Measurements from ENCODE around the gene ABLIM2. TPM values are rescaled to one million over a fixed set of nuclear protein-coding genes. Genes with fewer than 3 reads are reported as not detected.

The ABLIM2 gene
- total and polyA plus RNA-seq, 4 experiments from 2014 or later: 0.44 to 7.9 (median 3.8) TPM

DNA sequence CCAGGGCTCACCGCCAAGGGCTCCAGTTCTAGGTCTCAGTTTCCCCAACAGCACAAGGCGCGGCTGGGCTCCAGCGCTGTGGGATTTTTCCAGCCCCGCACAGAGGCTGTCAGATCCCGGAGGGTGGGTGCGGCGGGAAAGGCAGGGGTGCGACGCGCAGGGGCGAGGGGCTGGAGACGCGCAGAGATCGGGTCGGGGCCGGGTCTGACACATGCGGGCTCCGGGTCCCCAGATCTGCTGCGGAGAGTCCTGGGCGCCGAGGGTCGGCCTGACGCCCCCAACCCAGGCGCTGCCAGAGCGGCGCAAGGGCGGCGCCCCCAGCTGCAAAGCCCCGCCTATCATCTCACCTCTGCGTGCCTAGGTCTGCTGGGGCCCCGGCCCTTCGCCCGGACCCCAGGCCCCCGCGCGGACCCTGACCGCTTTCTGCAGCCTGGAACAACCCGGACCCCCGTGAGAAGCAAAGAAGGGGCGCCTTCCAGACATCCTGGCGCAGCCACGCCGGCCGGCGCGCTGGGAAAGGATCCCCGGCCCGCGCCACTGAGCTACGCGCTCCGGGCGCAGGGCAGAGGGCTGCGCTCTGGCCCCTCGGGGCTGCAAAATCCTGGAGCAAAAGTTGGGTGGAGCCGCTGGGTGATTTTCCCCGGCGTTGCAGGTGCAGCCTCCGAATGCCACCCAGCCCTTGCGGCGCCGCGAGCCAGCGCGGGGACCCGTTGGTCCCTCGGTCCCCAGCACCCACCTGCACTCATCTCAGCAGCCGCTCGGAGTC, 486 bp downstream of the ABLIM2 start:
- Mint-ChIP-seq H3K27me3 (peaks cover 1 to 6% of the 10 kb centered on the region in 2 donors), H3K27ac (no peak overlapping the region), H3K4me3 (peak overlapping the region; percentile 61 to 94 (median 74)), H3K9me3 (peaks cover 0 to 3% (median 0%) of the 10 kb centered on the region in 8 donors), H3K4me1 (peaks cover 11 to 29% (median 19%) of the 10 kb centered on the region in 4 donors), H3K36me3 (peaks cover 0 to 4% of the 10 kb centered on the region in 2 donors)
- ChIA-PET CTCF (ENCODE audit: partially characterized antibody) (interaction anchor here (1.8 kb wide), 1 partner anchor 19 kb away, joined by 5 read pairs; no protein-coding TSS in a partner anchor), POLR2A (ENCODE audit: partially characterized antibody) (interaction anchor here (0.5 to 3.0 kb wide), 8 partner anchors 14 to 994 kb away, joined by 3 to 25 read pairs (median 4); partner anchors contain the start of genes ACOX3, SH3TC1 and TRMT44)
- Histone ChIP-seq H3K27ac (ENCODE audit: low read depth, low read length) (peak overlapping the region; percentile 41), H3K4me1 (ENCODE audit: insufficient read depth, low read length) (peaks cover 15% of the 10 kb centered on the region), H3K27me3 (ENCODE audit: insufficient read depth, low read length) (peaks cover 5% of the 10 kb centered on the region), H3K36me3 (ENCODE audit: insufficient read depth, low read length) (no peaks in the 10 kb centered on the region), H3K4me3 (ENCODE audit: low read length in 2 of 2) (peak overlapping the region; percentile 23 to 83), H3K9me3 (ENCODE audit: control insufficient read depth in 1 of 2, low read length in 2 of 2) (no peaks in the 10 kb centered on the region)
- intact Hi-C loops (cut with micrococcal nuclease): loop anchor here (2.0 to 10.0 kb wide), 7 partner anchors 43 to 994 kb away; partner anchors contain the start of genes ACOX3, AFAP1 and TRMT44
- no peak for DNase-seq

DNA sequence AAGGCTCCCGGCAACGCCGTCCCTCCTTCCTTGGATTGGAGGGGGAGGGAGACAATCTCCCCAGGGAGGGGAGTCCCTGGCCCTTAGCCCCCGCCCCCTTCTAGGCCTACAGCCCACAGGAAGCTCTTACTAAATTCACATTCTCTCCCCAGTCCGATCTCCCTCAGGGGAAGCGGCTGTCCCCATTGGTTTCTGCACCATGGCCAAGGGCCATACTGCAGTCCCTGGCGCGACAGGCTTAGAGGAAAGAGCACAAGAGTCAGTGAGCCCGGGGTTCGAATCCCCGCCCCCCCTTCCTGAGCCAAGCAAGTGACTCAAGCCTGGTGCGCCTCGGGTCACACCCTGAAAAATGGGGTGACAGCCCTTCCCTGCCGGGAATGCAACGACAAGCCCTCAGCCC, 1.1 kb downstream of the ABLIM2 start:
- no peak overlapping the region for H3K27ac ChIP-seq (ENCODE audit: low read depth, low read length)
- Mint-ChIP-seq H3K4me1 (peaks cover 11 to 29% (median 19%) of the 10 kb centered on the region in 4 donors), H3K36me3 (peaks cover 0 to 4% of the 10 kb centered on the region in 2 donors), H3K27ac (peak overlapping the region in 1 of 7 donors; percentile 42), H3K4me3 (peak overlapping the region; percentile 50 to 74 (median 66)), H3K9me3 (peaks cover 0 to 3% (median 0%) of the 10 kb centered on the region in 8 donors), H3K27me3 (peaks cover 1 to 6% of the 10 kb centered on the region in 2 donors)
- peaks cover 5% of the 10 kb centered on the region for H3K27me3 ChIP-seq (ENCODE audit: insufficient read depth, low read length)
- no peak for DNase-seq
- ChIA-PET POLR2A (ENCODE audit: partially characterized antibody) (interaction anchor here (3.0 kb wide), 1 partner anchor 43 kb away, joined by 25 read pairs; the partner anchor contains the start of gene SH3TC1), CTCF (ENCODE audit: partially characterized antibody) (interaction anchor here (1.8 kb wide), 1 partner anchor 19 kb away, joined by 5 read pairs; no protein-coding TSS in a partner anchor)
- no peaks in the 10 kb centered on the region for H3K9me3 ChIP-seq (ENCODE audit: control insufficient read depth in 1 of 2, low read length in 2 of 2)
- no peaks in the 10 kb centered on the region for H3K36me3 ChIP-seq (ENCODE audit: insufficient read depth, low read length)
- H3K4me3 ChIP-seq (ENCODE audit: low read length in 2 of 2): peak overlapping the region in 1 of 2 donors; percentile 83
- intact Hi-C loops (cut with micrococcal nuclease): loop anchor here (5.0 to 10.0 kb wide), 4 partner anchors 223 to 995 kb away; partner anchors contain the start of genes ACOX3, AFAP1 and TRMT44
- peaks cover 15% of the 10 kb centered on the region for H3K4me1 ChIP-seq (ENCODE audit: insufficient read depth, low read length)

DNA sequence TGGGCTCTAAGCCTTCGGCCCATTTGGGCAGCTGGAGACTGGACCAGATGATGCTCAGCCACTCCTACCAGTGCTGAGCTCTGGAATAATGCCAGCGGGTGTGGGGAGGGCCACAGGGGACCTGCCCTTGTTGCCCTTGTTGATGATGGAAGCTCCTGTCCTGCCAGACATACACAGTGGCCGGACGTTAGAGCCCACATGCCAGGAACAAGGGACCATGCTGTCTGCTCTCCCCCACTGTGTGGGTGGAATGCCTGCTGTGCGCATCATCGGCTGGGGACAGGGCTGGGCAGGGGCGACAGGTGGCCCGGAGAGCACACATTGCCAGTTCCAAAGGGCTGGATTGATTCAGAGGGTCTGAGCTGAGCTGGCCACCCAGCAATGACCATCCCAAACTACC, 2.0 kb downstream of the ABLIM2 start:
- Mint-ChIP-seq H3K27me3 (peaks cover 1 to 6% of the 10 kb centered on the region in 2 donors), H3K9me3 (peaks cover 0 to 3% (median 0%) of the 10 kb centered on the region in 8 donors), H3K36me3 (peaks cover 0 to 4% of the 10 kb centered on the region in 2 donors), H3K4me1 (peaks cover 11 to 29% (median 19%) of the 10 kb centered on the region in 4 donors), H3K27ac (no peak overlapping the region), H3K4me3 (peak overlapping the region in 2 of 8 donors; percentile 41 to 63)
- ChIA-PET CTCF (ENCODE audit: partially characterized antibody) (interaction anchor here (0.5 to 1.3 kb wide), 2 partner anchors 198 to 246 kb away, joined by 3 read pairs; no protein-coding TSS in a partner anchor), POLR2A (ENCODE audit: partially characterized antibody) (interaction anchor here (0.8 kb wide), 1 partner anchor 23 kb away, joined by 5 read pairs; no protein-coding TSS in a partner anchor)
- no peak overlapping the region for H3K4me3 ChIP-seq (ENCODE audit: low read length in 2 of 2)
- H3K27ac ChIP-seq (ENCODE audit: low read depth, low read length): no peak overlapping the region
- no peak for DNase-seq
- H3K27me3 ChIP-seq (ENCODE audit: insufficient read depth, low read length): peaks cover 5% of the 10 kb centered on the region
- intact Hi-C loops (cut with micrococcal nuclease): loop anchor here (5.0 to 10.0 kb wide), 4 partner anchors 222 to 996 kb away; partner anchors contain the start of genes ACOX3, AFAP1 and TRMT44
- no peaks in the 10 kb centered on the region for H3K9me3 ChIP-seq (ENCODE audit: control insufficient read depth in 1 of 2, low read length in 2 of 2)
- H3K4me1 ChIP-seq (ENCODE audit: insufficient read depth, low read length): peaks cover 15% of the 10 kb centered on the region
- H3K36me3 ChIP-seq (ENCODE audit: insufficient read depth, low read length): no peaks in the 10 kb centered on the region

DNA sequence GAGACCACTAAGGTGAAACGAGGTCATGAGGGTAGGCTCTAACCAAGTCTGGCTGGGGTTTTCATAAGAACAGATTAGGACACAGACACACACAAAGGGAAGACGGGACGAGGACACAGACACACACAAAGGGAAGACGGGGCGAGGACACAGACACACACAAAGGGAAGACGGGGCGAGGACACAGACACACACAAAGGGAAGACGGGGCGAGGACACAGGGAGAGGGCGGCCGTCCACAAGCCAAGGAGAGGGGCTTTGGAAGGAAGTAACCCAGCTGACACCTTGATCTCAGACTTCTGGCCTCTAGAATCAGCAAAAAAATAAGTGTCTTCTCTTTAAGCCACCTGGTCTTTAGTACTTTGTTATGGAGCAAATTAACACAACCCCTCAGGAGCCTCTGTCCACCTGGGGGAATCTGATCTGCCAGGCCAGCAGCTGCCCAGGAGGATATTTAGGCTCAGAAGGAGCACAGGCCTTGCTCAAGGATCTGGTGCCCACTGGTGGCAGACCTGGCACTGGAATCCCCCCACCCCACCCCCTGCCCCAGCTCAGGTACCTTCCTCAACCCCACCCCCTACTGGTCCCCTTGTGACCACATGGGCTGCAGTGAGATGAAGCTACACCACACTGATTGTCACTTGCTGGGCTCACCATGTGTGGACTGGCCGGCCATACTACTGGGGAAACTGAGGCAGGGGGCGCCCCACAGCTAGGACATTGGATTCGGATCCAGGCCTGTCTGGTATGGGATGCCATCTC, 2.8 kb downstream of the ABLIM2 start:
- Mint-ChIP-seq H3K36me3 (peaks cover 0 to 4% of the 10 kb centered on the region in 2 donors), H3K9me3 (peaks cover 0 to 3% (median 0%) of the 10 kb centered on the region in 8 donors), H3K27me3 (peaks cover 1 to 6% of the 10 kb centered on the region in 2 donors), H3K27ac (peak overlapping the region in 1 of 7 donors; percentile 57), H3K4me1 (peaks cover 11 to 29% (median 19%) of the 10 kb centered on the region in 4 donors), H3K4me3 (peak overlapping the region in 1 of 8 donors; percentile 73)
- no peak for DNase-seq
- Histone ChIP-seq H3K4me1 (ENCODE audit: insufficient read depth, low read length) (peaks cover 15% of the 10 kb centered on the region), H3K27me3 (ENCODE audit: insufficient read depth, low read length) (peaks cover 5% of the 10 kb centered on the region), H3K4me3 (ENCODE audit: low read length in 2 of 2) (no peak overlapping the region), H3K36me3 (ENCODE audit: insufficient read depth, low read length) (no peaks in the 10 kb centered on the region), H3K27ac (ENCODE audit: low read depth, low read length) (no peak overlapping the region), H3K9me3 (ENCODE audit: control insufficient read depth in 1 of 2, low read length in 2 of 2) (no peaks in the 10 kb centered on the region)
- ChIA-PET POLR2A (ENCODE audit: partially characterized antibody) (interaction anchor here (0.8 kb wide), 1 partner anchor 24 kb away, joined by 5 read pairs; no protein-coding TSS in a partner anchor), CTCF (ENCODE audit: partially characterized antibody) (interaction anchor here (1.3 kb wide), 1 partner anchor 247 kb away, joined by 3 read pairs; no protein-coding TSS in a partner anchor)
- intact Hi-C loops (cut with micrococcal nuclease): loop anchor here (5.0 to 10.0 kb wide), 4 partner anchors 221 to 996 kb away; partner anchors contain the start of genes ACOX3, AFAP1 and TRMT44

DNA sequence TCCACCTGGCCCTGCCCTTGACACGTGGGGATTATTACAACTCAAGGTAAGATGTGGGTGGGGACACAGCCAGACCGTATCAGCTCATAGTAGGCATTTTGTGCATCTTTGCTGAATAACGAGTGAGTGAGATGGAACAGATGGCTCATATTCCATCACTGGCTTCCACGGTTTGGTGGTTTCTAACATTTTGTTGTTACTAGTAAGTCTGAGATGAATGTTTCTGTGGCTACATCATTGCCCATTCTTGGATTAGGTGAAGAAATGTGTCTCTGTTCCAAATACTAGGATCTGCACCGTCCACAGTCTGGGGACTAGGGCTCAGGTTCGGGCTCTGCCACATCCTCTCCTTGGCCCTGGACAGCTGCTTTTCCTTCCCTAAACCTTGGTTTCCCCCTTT, 3.6 kb downstream of the ABLIM2 start:
- H3K4me1 Mint-ChIP-seq: peaks cover 10 to 24% (median 16%) of the 10 kb centered on the region in 4 donors
- no peak for DNase-seq
- Histone ChIP-seq H3K27ac (ENCODE audit: low read depth, low read length) (no peak overlapping the region), H3K4me3 (ENCODE audit: low read length in 2 of 2) (no peak overlapping the region), H3K27me3 (ENCODE audit: insufficient read depth, low read length) (peaks cover 5% of the 10 kb centered on the region), H3K36me3 (ENCODE audit: insufficient read depth, low read length) (no peaks in the 10 kb centered on the region), H3K4me1 (ENCODE audit: insufficient read depth, low read length) (peaks cover 15% of the 10 kb centered on the region), H3K9me3 (ENCODE audit: control insufficient read depth in 1 of 2, low read length in 2 of 2) (no peaks in the 10 kb centered on the region)
- intact Hi-C loops (cut with micrococcal nuclease): loop anchor here (5.0 to 10.0 kb wide), 4 partner anchors 220 to 997 kb away; partner anchors contain the start of genes ACOX3, AFAP1 and TRMT44
- POLR2A ChIA-PET (ENCODE audit: partially characterized antibody): no interaction called here
- H3K4me3 Mint-ChIP-seq: no peak overlapping the region
- CTCF ChIA-PET (ENCODE audit: partially characterized antibody): no interaction called here
- peaks cover 1 to 6% of the 10 kb centered on the region in 2 donors for H3K27me3 Mint-ChIP-seq
- peak overlapping the region in 1 of 7 donors; percentile 10 for H3K27ac Mint-ChIP-seq
- H3K36me3 Mint-ChIP-seq: peaks cover 0 to 4% of the 10 kb centered on the region in 2 donors
- H3K9me3 Mint-ChIP-seq: peaks cover 0 to 3% (median 0%) of the 10 kb centered on the region in 8 donors

DNA sequence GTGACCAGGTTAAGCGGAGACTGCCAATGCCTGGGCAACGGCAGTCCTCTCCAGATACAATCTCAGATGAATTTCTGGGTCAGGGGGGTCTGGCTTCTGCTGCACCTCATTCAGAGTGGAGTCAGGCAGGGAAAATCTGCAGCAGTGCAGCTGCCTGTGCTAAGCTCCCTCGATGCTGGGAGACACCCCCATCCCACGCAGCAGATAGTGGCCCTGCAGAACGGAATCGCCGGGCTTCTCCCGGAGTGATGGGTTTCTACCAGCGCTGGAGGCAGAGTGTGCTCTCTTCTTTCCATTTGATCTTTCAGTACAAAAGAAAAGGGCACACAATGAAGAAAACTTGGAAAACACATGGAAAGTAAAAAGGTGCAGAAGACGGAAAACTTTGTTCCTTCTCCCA, 5.2 kb downstream of the ABLIM2 start:
- intact Hi-C loops (cut with micrococcal nuclease): loop anchor here (10.0 kb wide), 2 partner anchors 219 to 271 kb away; partner anchors contain the start of gene AFAP1
- Mint-ChIP-seq H3K27me3 (peaks cover 1 to 3% of the 10 kb centered on the region in 2 donors), H3K27ac (no peak overlapping the region), H3K9me3 (no peaks in the 10 kb centered on the region), H3K4me3 (no peak overlapping the region), H3K4me1 (peaks cover 1 to 11% (median 6%) of the 10 kb centered on the region in 4 donors), H3K36me3 (no peaks in the 10 kb centered on the region)
- Histone ChIP-seq H3K4me3 (ENCODE audit: low read length in 2 of 2) (no peak overlapping the region), H3K4me1 (ENCODE audit: insufficient read depth, low read length) (peaks cover 9% of the 10 kb centered on the region), H3K9me3 (ENCODE audit: control insufficient read depth in 1 of 2, low read length in 2 of 2) (no peaks in the 10 kb centered on the region), H3K27ac (ENCODE audit: low read depth, low read length) (no peak overlapping the region), H3K36me3 (ENCODE audit: insufficient read depth, low read length) (no peaks in the 10 kb centered on the region), H3K27me3 (ENCODE audit: insufficient read depth, low read length) (peaks cover 5% of the 10 kb centered on the region)
- POLR2A ChIA-PET (ENCODE audit: partially characterized antibody): no interaction called here
- CTCF ChIA-PET (ENCODE audit: partially characterized antibody): interaction anchor here (1.1 kb wide), 1 partner anchor 88 kb away, joined by 3 read pairs; no protein-coding TSS in a partner anchor
- DNase-seq: no peak

Data from CD4-positive, alpha-beta memory T cell (primary cell).